ENCODE results near the gene SNTB2.

The SNTB2 gene

GRCh38 chr16:69169051-69169450, 17.9 kb upstream of the SNTB2 start:
- TF ChIP-seq EP300 (IDR thresholded peaks at IDR 0.05; ENCODE audit: borderline replicate concordance) (no peak), TEAD4 (IDR thresholded peaks at IDR 0.05) (no peak), RAD21 (IDR thresholded peaks at IDR 0.05; ENCODE audit: low read depth) (no peak), EGR1 (IDR thresholded peaks at IDR 0.05) (no peak), CEBPB (IDR thresholded peaks at IDR 0.05) (no peak), CREB1 (IDR thresholded peaks at IDR 0.05; ENCODE audit: low read depth) (no peak), NFIC (IDR thresholded peaks at IDR 0.05) (no peak), TCF12 (IDR thresholded peaks at IDR 0.05; ENCODE audit: low read depth) (no peak), TAF1 (IDR thresholded peaks at IDR 0.05; ENCODE audit: low read depth) (no peak), MAX (IDR thresholded peaks at IDR 0.05) (no peak), YY1 (IDR thresholded peaks at IDR 0.05; ENCODE audit: low read depth) (no peak), USF1 (IDR thresholded peaks at IDR 0.05) (no peak), FOXM1 (IDR thresholded peaks at IDR 0.05; ENCODE audit: borderline replicate concordance, low read depth) (no peak), ZBTB7A (IDR thresholded peaks at IDR 0.05; ENCODE audit: low read depth) (no peak)
- TF ChIP-seq, protein P1, sequence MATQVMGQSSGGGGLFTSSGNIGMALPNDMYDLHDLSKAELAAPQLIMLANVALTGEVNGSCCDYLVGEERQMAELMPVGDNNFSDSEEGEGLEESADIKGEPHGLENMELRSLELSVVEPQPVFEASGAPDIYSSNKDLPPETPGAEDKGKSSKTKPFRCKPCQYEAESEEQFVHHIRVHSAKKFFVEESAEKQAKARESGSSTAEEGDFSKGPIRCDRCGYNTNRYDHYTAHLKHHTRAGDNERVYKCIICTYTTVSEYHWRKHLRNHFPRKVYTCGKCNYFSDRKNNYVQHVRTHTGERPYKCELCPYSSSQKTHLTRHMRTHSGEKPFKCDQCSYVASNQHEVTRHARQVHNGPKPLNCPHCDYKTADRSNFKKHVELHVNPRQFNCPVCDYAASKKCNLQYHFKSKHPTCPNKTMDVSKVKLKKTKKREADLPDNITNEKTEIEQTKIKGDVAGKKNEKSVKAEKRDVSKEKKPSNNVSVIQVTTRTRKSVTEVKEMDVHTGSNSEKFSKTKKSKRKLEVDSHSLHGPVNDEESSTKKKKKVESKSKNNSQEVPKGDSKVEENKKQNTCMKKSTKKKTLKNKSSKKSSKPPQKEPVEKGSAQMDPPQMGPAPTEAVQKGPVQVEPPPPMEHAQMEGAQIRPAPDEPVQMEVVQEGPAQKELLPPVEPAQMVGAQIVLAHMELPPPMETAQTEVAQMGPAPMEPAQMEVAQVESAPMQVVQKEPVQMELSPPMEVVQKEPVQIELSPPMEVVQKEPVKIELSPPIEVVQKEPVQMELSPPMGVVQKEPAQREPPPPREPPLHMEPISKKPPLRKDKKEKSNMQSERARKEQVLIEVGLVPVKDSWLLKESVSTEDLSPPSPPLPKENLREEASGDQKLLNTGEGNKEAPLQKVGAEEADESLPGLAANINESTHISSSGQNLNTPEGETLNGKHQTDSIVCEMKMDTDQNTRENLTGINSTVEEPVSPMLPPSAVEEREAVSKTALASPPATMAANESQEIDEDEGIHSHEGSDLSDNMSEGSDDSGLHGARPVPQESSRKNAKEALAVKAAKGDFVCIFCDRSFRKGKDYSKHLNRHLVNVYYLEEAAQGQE (IDR thresholded peaks at IDR 0.05; ENCODE audit: low read depth): no peak

GRCh38 chr16:69169607-69170352, 17.2 kb upstream of the SNTB2 start:
- no peak for TF ChIP-seq TEAD4 (IDR thresholded peaks at IDR 0.05)

DNA sequence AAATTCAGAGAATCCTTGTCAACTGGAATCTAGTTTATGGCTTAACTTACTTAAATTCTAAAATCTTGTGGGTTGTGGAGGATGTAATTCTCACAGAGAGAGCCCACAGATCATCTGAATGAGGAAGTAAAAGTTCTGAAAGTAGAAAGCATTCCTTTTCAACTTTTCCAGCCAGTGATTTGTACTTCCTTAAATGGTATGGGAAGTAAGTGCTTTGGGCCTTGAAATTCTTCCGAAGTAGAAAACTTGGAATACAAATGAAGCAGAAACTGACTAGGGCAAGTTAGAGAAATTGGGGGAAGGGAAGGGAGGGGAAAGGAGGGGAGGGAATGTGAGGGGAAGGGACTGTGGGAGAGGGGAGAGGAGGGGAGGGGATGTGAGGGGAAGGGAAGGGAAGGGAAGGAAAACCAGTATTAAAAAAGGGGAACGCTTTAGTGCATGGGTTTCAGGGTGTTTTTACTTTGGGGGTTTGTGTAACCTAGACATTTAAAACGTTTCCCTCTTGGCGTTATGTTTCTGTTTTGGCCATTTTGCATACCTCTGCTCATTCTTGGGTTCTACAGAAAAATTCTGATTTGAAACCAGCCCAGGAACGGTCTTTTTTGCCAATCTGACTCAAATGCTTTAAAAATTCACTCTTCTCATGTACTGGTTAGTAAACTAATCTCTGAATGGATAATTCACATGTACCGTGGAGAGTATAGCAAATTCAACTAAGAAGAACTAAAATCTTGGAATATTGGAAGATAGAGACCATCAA, 15.5 kb upstream of the SNTB2 start:
- TF ChIP-seq ZBTB7A (IDR thresholded peaks at IDR 0.05; ENCODE audit: low read depth) (no peak), FOXM1 (IDR thresholded peaks at IDR 0.05; ENCODE audit: borderline replicate concordance, low read depth) (no peak), TAF1 (IDR thresholded peaks at IDR 0.05; ENCODE audit: low read depth) (no peak), USF1 (IDR thresholded peaks at IDR 0.05) (no peak), CREB1 (IDR thresholded peaks at IDR 0.05; ENCODE audit: low read depth) (no peak), TCF12 (IDR thresholded peaks at IDR 0.05; ENCODE audit: low read depth) (no peak), YY1 (IDR thresholded peaks at IDR 0.05; ENCODE audit: low read depth) (no peak), EP300 (IDR thresholded peaks at IDR 0.05; ENCODE audit: borderline replicate concordance) (no peak), MAX (IDR thresholded peaks at IDR 0.05) (no peak), RAD21 (IDR thresholded peaks at IDR 0.05; ENCODE audit: low read depth) (no peak), TEAD4 (IDR thresholded peaks at IDR 0.05) (no peak), NFIC (IDR thresholded peaks at IDR 0.05) (no peak), EGR1 (IDR thresholded peaks at IDR 0.05) (no peak)
- TF ChIP-seq, protein P1 (IDR thresholded peaks at IDR 0.05; ENCODE audit: low read depth): no peak

DNA sequence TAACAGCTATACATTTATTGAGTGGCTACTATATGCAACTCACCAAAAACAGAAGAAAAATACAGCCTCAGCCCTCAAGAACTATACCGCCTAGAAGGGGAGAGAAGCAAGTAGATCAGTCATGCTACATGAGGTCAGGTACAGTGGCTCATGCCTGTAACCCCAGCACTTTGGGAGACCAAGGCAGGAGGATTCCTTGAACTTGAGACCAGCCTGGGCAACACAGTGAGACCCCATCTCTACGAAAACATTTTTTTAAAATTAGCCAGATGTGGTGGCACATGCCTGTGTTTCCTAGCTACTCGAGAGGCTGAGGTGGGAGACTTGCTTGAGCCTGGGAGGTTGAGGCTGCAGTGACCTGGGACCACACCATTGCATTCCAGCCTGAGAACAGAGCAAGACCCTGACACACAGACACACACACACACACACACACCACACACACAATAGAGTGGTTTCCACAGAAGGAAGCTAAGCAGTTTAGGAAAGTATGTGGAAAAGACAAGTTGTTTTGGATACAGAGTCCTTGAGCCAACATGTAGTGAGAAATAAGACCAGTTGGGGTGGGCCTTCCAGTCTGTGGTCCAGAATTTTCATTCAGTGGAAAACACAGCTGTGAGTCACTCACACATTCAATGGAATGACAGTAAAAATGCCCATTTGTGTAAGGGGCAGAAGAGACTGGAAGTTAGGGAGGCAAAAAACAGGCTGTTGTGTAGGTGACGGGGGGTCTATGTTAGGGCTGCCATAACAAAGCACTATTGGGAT, 10.7 kb upstream of the SNTB2 start:
- no peak for TF ChIP-seq EGR1 (IDR thresholded peaks at IDR 0.05)
- no peak for TF ChIP-seq RAD21 (IDR thresholded peaks at IDR 0.05; ENCODE audit: low read depth)
- no peak for TF ChIP-seq EP300 (IDR thresholded peaks at IDR 0.05; ENCODE audit: borderline replicate concordance)
- TF ChIP-seq CEBPB (IDR thresholded peaks at IDR 0.05): no peak
- TF ChIP-seq MAX (IDR thresholded peaks at IDR 0.05): no peak
- no peak for TF ChIP-seq TAF1 (IDR thresholded peaks at IDR 0.05; ENCODE audit: low read depth)
- TF ChIP-seq FOXM1 (IDR thresholded peaks at IDR 0.05; ENCODE audit: borderline replicate concordance, low read depth): no peak
- TF ChIP-seq USF1 (IDR thresholded peaks at IDR 0.05): no peak
- no peak for TF ChIP-seq ZBTB7A (IDR thresholded peaks at IDR 0.05; ENCODE audit: low read depth)
- no peak for TF ChIP-seq TEAD4 (IDR thresholded peaks at IDR 0.05)
- TF ChIP-seq TCF12 (IDR thresholded peaks at IDR 0.05; ENCODE audit: low read depth): no peak
- TF ChIP-seq NFIC (IDR thresholded peaks at IDR 0.05): no peak
- TF ChIP-seq CREB1 (IDR thresholded peaks at IDR 0.05; ENCODE audit: low read depth): no peak
- TF ChIP-seq YY1 (IDR thresholded peaks at IDR 0.05; ENCODE audit: low read depth): no peak
- TF ChIP-seq, protein P1 (IDR thresholded peaks at IDR 0.05; ENCODE audit: low read depth): no peak

All from Ishikawa (cell line).